NCI-H226 (cell line): Measurements from ENCODE around the gene NEDD4L.
"Not testable (repeated sequence)": the region's sequence is repeated elsewhere in the genome, so short reads cannot be mapped to it uniquely, and the experiment has no call there.

Experiments
- DNase-seq: peaks from one replicate; pipeline ENCODE4 v3.0.0-alpha.2; 2015

Gene NEDD4L

GRCh38 chr18:58243401-58243800 is 199.4 kb downstream of the NEDD4L start:
- no peak for DNase-seq

GRCh38 chr18:58247363-58247834 is 203.4 kb downstream of the NEDD4L start:
- no peak for DNase-seq

GRCh38 chr18:58249712-58250111 is 205.7 kb downstream of the NEDD4L start:
- DNase-seq, result no peak

GRCh38 chr18:58251416-58251815 is 207.4 kb downstream of the NEDD4L start:
- DNase-seq, result no peak

- DNase-seq, result no peak
Measured at GRCh38 chr18:58252166-58252565, 208.1 kb downstream of the NEDD4L start.

- no peak for DNase-seq
Measured at GRCh38 chr18:58253318-58253717, 209.3 kb downstream of the NEDD4L start.

GRCh38 chr18:58253871-58254270 is 209.8 kb downstream of the NEDD4L start:
- DNase-seq, result no peak

- no peak for DNase-seq
Measured at GRCh38 chr18:58254873-58255511, 211.0 kb downstream of the NEDD4L start.

GRCh38 chr18:58255701-58256311 is 211.8 kb downstream of the NEDD4L start:
- no peak for DNase-seq

GRCh38 chr18:58256316-58257080 is 212.5 kb downstream of the NEDD4L start:
- no peak for DNase-seq

GRCh38 chr18:58257461-58257860 is 213.4 kb downstream of the NEDD4L start:
- no peak for DNase-seq

GRCh38 chr18:58258692-58259342 is 214.8 kb downstream of the NEDD4L start:
- no peak for DNase-seq

GRCh38 chr18:58263055-58263957 is 219.3 kb downstream of the NEDD4L start:
- DNase-seq, result peak; percentile 43

GRCh38 chr18:58264075-58264474 is 220.0 kb downstream of the NEDD4L start:
- no peak for DNase-seq

GRCh38 chr18:58264840-58265239 is 220.8 kb downstream of the NEDD4L start:
- no peak for DNase-seq

GRCh38 chr18:58265489-58265888 is 221.5 kb downstream of the NEDD4L start:
- not testable (repeated sequence) for DNase-seq

- no peak for DNase-seq
Measured at GRCh38 chr18:58266291-58266690, 222.3 kb downstream of the NEDD4L start.

- no peak for DNase-seq
Measured at GRCh38 chr18:58267493-58267892, 223.5 kb downstream of the NEDD4L start.

GRCh38 chr18:58268849-58269248 is 224.8 kb downstream of the NEDD4L start:
- peak; percentile 79 for DNase-seq

- DNase-seq, result peak; percentile 64
Measured at GRCh38 chr18:58269931-58270330, 225.9 kb downstream of the NEDD4L start.

- no peak for DNase-seq
Measured at GRCh38 chr18:58270396-58270795, 226.4 kb downstream of the NEDD4L start.

- DNase-seq, result no peak
Measured at GRCh38 chr18:58271770-58272169, 227.7 kb downstream of the NEDD4L start.
